Keratinocyte (primary cell): Measurements from ENCODE around the gene AGAP1.

Experiments used
- CTCF ChIP-seq, 3 experiments: IDR thresholded peaks in 1 of 3; conservative IDR thresholded peaks in 1 of 3; optimal IDR thresholded peaks in 1 of 3; 2 replicates in 2 of 3; 3 replicates in 1 of 3; pipeline versions ENCODE3 to v1.5.1; 2011; ENCODE audit warnings: low read length in 3 of 3, mild to moderate bottlenecking in 3 of 3, moderate library complexity in 2 of 3, control low read depth in 1 of 3, inconsistent platforms in 1 of 3; ENCODE audit not compliant: insufficient read depth in 2 of 3; ENCODE audit errors: extremely low read depth in 1 of 3
- EZH2 ChIP-seq: IDR thresholded peaks from one replicate; pipeline ENCODE4 v1.6.1; 2012; ENCODE audit warnings: inconsistent platforms, mild to moderate bottlenecking, low read length, moderate library complexity

GRCh38 chr2:235839974-235840373 is 346.1 kb downstream of the AGAP1 start:
- no peak for TF ChIP-seq CTCF (optimal IDR thresholded peaks at IDR 0.05 in 1 of 3, IDR thresholded peaks at IDR 0.05 in 1 of 3, conservative IDR thresholded peaks at IDR 0.05 in 1 of 3; ENCODE audit: extremely low read depth in 1 of 3, insufficient read depth in 2 of 3, low read length in 3 of 3)
- no peak for TF ChIP-seq EZH2
